Measurements from ENCODE around the gene PLOD3.

GRCh38 chr7:101198476-101198875, 18.9 kb downstream of the PLOD3 start:
- TF ChIP-seq NFIC (IDR thresholded peaks at IDR 0.05) (no peak), EP300 (IDR thresholded peaks at IDR 0.05; ENCODE audit: borderline replicate concordance) (no peak), USF1 (IDR thresholded peaks at IDR 0.05) (no peak), RAD21 (IDR thresholded peaks at IDR 0.05; ENCODE audit: low read depth) (no peak), MAX (IDR thresholded peaks at IDR 0.05) (no peak), REST (IDR thresholded peaks at IDR 0.05; ENCODE audit: low read depth) (no peak), YY1 (IDR thresholded peaks at IDR 0.05; ENCODE audit: low read depth) (no peak), EGR1 (IDR thresholded peaks at IDR 0.05) (no peak), CREB1 (IDR thresholded peaks at IDR 0.05; ENCODE audit: low read depth) (no peak), TEAD4 (IDR thresholded peaks at IDR 0.05) (no peak), TAF1 (IDR thresholded peaks at IDR 0.05; ENCODE audit: low read depth) (no peak), ZBTB7A (IDR thresholded peaks at IDR 0.05; ENCODE audit: low read depth) (no peak), FOXM1 (IDR thresholded peaks at IDR 0.05; ENCODE audit: borderline replicate concordance, low read depth) (no peak)
